K562 (cell line): ENCODE results near the gene FLCN. TPM values are rescaled to one million over a fixed set of nuclear protein-coding genes. Genes with fewer than 3 reads are reported as not detected.

Source experiments
- E4F1 ChIP-seq: fragments of 250-450 bp; sonication (Bioruptor Pico); IDR thresholded peaks from 2 replicates; pipeline ENCODE4 v1.5.0; 2021; ENCODE audit warnings: mild to moderate bottlenecking, borderline replicate concordance
- ESRRB ChIP-seq: fragments of 250-450 bp; sonication (Bioruptor Pico); IDR thresholded peaks from 2 replicates; pipeline ENCODE4 v1.5.0; 2020; ENCODE audit warnings: mild to moderate bottlenecking, moderate library complexity, borderline replicate concordance
- FOXJ2 ChIP-seq: fragments of 200-800 bp; sonication (Bioruptor generic); IDR thresholded peaks from 2 replicates; pipeline ENCODE4 v1.6.1; 2016; ENCODE audit warnings: missing genetic modification characterization, missing compliant biosample characterization
- HDAC3 ChIP-seq: fragments of 450-650 bp; IDR thresholded peaks from 2 replicates; pipeline ENCODE4 v1.6.1; 2018; ENCODE audit warnings: borderline replicate concordance, mild to moderate bottlenecking, moderate library complexity; ENCODE audit not compliant: partially characterized antibody
- HDAC8 ChIP-seq: fragments of 450-650 bp; IDR thresholded peaks from 2 replicates; pipeline ENCODE4 v1.6.1; 2016; ENCODE audit warnings: mild to moderate bottlenecking, missing genetic modification characterization, moderate library complexity, missing compliant biosample characterization
- MITF ChIP-seq: IDR thresholded peaks from 2 replicates; pipeline ENCODE4 v1.6.1; 2014; ENCODE audit warnings: antibody characterized with exemption
- PHB2 ChIP-seq: fragments of 450-650 bp; IDR thresholded peaks from 2 replicates; pipeline ENCODE4 v1.6.1; 2017; ENCODE audit warnings: low read depth
- POU5F1 ChIP-seq: fragments of 150-350 bp; IDR thresholded peaks from 2 replicates; pipeline ENCODE4 v1.6.1; 2014; ENCODE audit warnings: borderline replicate concordance, low read length, low read depth, mild to moderate bottlenecking; ENCODE audit not compliant: partially characterized antibody
- REST ChIP-seq, 2 experiments: fragments of 450-650 bp; formaldehyde crosslinking in 1 of 2; IDR thresholded peaks; 2 replicates each; pipeline versions ENCODE4 v1.4.0 to v1.6.1; 2014 to 2020; ENCODE audit warnings: mild to moderate bottlenecking in 2 of 2, borderline replicate concordance in 1 of 2, low read depth in 1 of 2
- SAFB ChIP-seq: fragments of 200-400 bp; formaldehyde crosslinking; IDR thresholded peaks from 2 replicates; pipeline ENCODE4 v1.6.1; 2017; ENCODE audit warnings: low read depth, low read length, borderline replicate concordance
- ZNF224 ChIP-seq: sonication (generic); formaldehyde crosslinking; IDR thresholded peaks from 2 replicates; pipeline ENCODE4 v1.8.0; 2022; ENCODE audit warnings: mild to moderate bottlenecking, missing genetic modification reagents
- ZNF316 ChIP-seq: fragments of 450-650 bp; IDR thresholded peaks from 2 replicates; pipeline ENCODE4 v1.6.1; 2016
- ZNF707 ChIP-seq: fragments of 250-450 bp; sonication (Bioruptor Pico); conservative IDR thresholded peaks from 2 replicates; pipeline ENCODE4 v1.8.0; 2022; ENCODE audit warnings: inconsistent platforms, mild to moderate bottlenecking, moderate library complexity
- polyA plus RNA-seq, 8 experiments: library from polyadenylated mRNA; depleted of rRNA in 4 of 8; stranded (reverse) in 5 of 8; unstranded in 3 of 8; fragments of >200 nt; fragmentation: Nextera tagmentation in 2 of 8; fragmentation: Illumina TruSeq in 1 of 8; extraction: Ambion mirVana in 2 of 8; extraction: Trizol in 1 of 8; gene quantifications; 2 replicates each; pipeline versions ENCODE4 v1.2.1 to v1.2.3, GENCODE V29; 2011 to 2014; ENCODE audit warnings: inconsistent platforms in 1 of 8, missing spikeins in 1 of 8
- total RNA-seq, 7 experiments: library from RNA; depleted of rRNA in 6 of 7; stranded (reverse); fragments of >200 nt in 6 of 7; fragmentation: Illumina TruSeq in 2 of 7; extraction: Trizol in 2 of 7; gene quantifications; 2 replicates each; pipeline versions ENCODE4 v1.2.1 to v1.2.3, GENCODE V29; 2011 to 2021; ENCODE audit warnings: low replicate concordance in 1 of 7

FLCN gene
- total and polyA plus RNA-seq, 9 of the 15 experiments (the other 6 are each of a cell fraction or from before 2014, with no cell fraction given): 1.6 to 33.5 (median 10.9) TPM

- TF ChIP-seq REST (IDR thresholded peaks at IDR 0.05; ENCODE audit: borderline replicate concordance): peak; percentile 63
- no peak for TF ChIP-seq REST (CRISPR knock-in tag; IDR thresholded peaks at IDR 0.05; ENCODE audit: low read depth)
- TF ChIP-seq HDAC8 (tag): no peak
- no peak for TF ChIP-seq FOXJ2 (tag)
- TF ChIP-seq ZNF316: no peak
- no peak for TF ChIP-seq HDAC3
- no peak for TF ChIP-seq E4F1 (CRISPR knock-in tag)
- TF ChIP-seq ZNF707 (CRISPR knock-in tag): no peak
- peak; percentile 88 for TF ChIP-seq MITF
- no peak for TF ChIP-seq ESRRB (CRISPR knock-in tag)
- peak; percentile 93 for TF ChIP-seq SAFB
- TF ChIP-seq ZNF224 (CRISPR knock-in tag): no peak
- no peak for TF ChIP-seq POU5F1
- no peak for TF ChIP-seq PHB2
Measured at GRCh38 chr17:17206124-17206912, 30.6 kb downstream of the FLCN start, which contains the start of gene PLD6 (continued).
